HG03039 (cell line): Measurements from ENCODE around the gene MMP17.

Experiments
- ATAC-seq: cut with Tn5 transposase; IDR thresholded peaks from one replicate; pipeline ENCODE4 v1.9.1; 2021; ENCODE audit warnings: mild to moderate bottlenecking, moderate library complexity; ENCODE audit not compliant: unreplicated experiment

Gene MMP17

DNA sequence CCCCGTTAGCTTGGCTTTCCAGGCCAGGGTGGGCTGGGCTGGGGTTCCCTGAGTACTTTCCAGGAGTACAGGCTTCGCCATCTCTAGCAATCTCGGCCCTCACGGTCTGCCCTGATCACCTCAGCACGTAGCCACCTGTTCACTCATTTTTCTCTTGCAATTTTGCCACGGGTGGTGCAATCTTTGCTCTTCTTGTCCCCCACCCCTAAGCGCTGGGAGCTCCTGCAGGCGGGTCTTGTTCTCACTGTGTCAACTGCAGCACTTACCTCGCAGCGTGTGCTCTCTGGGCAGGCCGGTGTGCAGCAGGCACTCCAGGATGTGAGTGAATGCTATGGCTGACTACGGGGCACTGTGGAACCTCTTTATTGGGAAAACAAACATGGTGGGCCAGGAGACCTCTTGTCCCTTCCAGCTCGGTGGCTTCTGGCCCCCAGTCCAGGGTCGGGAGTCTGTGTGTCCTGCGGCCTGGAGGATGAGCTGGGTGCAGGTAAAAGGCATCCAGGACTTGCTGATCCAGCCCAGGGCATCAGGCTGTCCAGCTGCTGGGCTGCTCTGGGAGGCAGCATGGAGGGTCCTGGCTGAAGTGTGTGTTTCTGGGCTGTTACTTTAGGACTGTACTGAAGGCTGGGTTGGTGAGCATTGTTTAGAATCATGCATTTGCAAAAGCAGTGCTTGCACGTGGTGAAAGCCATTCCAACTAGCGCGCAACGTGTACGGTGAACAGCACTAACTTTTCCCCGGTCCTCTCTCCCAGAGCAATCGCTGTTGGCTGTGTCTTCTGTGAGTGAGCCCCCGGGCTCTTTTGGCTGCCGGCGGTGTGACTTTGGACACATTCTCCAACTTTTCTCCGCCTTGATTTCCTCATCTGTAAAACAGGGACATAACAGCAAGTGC lies 64.8 kb downstream of the MMP17 start:
- ATAC-seq, result no peak

DNA sequence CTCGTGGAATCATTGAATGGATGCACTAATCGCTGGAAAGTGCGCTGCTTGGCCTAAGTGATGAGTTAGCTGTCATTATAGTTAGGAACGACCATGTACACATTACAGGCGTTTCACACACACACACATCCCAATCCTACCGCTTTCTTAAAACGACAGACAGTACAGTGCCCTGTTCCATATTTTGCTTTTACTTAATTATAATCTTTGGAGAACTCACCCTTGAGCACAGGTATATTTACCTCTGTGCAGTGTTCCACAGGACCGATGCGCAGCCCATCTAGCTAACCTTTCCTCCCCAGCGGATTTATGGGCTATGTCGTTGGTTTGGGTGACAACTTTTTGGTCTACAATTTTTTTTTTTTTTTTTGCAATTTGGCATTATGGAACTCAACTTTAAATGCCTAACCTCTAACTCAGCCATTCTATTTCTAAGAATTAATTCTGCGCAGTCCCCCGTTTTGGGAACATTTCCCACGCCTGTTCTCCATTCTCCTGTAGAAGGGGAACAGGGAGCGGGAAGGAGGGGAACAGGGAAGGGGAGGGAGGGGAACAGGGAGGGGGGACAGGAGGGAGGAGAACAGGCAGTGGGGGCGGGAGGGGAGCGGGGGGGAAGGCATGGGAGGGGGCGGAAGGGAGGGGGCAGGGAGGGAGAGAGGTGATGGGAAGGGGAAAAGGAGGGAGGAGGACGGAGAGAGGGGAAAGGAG lies 65.6 kb downstream of the MMP17 start:
- no peak for ATAC-seq

DNA sequence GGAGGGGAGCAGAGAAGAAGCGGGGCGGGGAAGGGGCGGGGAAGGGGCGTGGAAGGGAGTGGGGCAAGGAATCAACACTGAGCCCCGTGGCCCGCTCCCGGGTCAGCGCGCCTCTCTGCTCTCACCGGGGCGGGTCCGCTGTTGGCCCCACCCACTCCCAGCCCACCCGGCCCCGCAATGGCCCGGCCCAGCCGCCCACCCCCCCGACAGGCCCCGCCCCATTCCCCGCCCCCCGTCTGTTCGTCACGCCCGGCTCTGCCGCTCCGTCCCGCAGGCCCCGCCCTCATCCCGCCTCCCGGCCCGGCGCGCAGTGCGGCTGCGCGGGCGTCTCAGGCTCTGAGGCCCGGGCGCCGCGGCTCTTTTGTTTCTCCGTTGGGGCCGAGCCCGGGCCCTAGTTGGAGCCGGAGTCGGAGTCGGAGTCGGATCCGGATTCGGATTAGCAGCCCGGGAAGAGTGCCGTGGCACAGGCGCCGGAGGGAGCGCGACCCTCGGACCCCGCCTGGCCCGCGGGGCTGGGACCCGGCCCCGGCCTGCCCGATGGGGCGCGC lies 66.2 kb downstream of the MMP17 start, which contains the start of gene ULK1:
ULK1 (plus strand) TSS at position 310 of the 548 bp plus-strand sequence. CDS start 380 bp downstream, outside the sequence.
- ATAC-seq, result peak; percentile 63

DNA sequence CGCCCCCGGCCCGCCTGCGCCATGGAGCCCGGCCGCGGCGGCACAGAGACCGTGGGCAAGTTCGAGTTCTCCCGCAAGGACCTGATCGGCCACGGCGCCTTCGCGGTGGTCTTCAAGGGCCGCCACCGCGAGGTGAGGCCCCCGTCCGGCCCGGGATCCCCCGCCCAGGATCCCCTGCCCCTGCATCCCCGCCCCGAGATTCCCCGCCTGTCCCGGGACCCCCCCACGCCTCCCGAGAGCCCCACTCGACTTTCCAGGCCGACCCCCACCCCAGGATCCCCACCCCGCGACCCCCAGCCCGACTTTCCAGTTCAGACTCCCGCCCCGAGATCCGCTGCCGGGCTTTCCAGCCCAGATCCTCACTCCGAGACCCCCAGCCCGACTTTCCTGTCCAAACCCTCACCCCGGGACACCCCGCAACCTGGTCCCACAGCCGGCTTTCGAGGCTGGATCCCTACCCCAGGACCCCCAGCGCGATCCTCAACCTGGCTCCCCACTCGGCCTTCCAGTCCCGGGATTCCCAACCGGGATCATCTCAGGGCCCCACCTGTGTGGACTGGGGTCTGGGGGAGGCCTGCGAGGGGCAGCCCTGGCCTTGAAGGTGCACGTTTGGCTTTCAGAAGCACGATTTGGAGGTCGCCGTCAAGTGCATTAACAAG lies 66.9 kb downstream of the MMP17 start:
- ATAC-seq, result no peak

DNA sequence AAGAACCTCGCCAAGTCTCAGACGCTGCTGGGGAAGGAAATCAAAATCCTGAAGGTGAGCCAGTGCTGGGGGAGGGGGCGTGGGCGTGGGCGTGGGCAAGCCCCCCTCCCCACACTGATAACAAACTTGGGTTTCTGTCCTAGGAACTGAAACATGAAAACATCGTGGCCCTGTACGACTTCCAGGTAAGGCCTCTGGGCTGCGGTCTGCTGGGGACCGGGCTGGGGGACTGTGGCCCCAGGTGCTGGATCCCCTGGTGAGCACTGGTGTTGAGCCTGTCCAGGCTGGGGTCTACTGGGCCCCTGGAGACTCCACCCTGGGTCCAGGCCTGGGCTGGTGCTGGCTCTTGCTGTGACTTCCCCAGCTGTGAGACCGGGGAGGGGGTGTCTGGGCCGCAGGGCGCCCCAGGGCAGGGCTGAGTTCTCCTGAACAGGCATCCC lies 67.5 kb downstream of the MMP17 start:
- no peak for ATAC-seq

DNA sequence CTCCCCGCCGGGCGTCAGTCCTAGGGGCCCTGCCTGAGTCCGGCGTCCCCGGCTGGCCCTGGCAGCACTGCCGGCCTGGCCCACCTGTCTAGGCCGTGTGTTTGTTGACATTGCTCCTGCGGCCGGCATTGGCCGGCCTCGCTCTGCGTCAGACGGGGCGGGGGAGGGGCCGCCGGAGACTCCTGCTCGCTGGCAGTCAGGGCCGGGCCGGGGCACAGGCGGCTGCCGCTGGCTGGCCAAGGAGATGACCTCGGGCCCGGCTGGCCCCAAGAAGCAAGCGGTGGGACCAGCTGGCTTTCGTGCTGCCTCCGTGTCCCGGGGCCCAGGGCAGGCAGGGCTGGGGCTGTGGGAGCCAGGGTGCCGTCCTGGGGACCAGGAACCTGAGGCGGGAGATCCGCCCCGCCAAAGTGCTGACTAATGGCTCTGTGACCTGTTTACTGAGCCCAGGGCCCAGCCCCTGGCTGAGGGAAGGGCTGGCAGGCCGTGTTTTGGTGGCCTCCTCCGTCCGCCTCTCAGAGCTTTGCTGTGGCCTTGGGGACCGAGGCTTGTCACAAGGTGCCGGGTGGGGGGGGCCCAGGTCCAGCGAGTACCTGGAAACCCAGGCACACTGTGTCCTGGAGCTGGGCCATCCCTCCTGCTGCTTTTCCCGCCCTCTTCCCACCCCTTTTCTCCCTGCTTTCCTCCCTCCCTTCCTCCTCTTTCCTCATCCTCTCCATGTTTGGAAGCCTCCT lies 68.1 kb downstream of the MMP17 start:
- ATAC-seq, result peak; percentile 42

DNA sequence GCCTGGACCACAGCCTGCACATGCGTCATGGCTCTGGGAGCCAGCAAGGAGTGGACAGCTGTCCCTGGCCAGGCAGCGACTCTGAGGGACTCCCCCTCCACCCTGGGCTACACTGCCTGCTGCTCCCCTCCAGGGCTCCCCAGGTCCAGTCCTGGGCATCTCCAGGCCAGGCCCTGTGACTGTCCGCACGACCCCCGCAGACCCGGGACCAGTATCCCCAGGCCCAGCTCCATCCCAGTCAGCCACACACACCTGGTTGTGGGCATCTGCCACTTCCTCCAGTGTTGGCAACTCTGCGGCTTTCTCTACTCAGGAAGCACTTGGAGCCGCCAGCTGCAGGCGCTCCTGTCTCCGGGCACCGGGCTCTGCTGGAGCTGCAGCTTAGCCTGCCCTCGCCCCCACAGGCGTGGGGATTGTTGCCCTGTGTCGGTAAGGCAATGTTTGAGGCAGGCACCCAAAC lies 68.6 kb downstream of the MMP17 start:
- no peak for ATAC-seq

DNA sequence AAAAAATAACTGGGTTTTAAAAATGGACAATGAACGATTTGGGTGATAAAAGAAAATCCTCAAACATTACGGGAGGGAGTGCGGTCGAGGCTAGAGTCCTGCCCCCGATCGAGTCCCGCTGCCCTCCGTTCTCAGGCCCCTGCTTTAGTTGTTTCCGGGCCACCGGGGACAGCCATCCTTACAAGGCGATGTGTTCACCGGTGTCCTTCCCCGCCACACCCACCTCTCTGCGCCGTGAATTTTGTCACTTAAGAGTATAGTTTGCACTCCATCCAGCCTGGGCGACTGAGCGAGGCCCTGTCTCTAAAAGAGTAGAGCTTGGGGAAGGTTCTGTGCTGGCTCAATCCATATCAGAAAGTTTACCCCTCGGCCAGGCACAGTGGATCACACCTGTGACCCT lies 69.1 kb downstream of the MMP17 start:
- ATAC-seq, result no peak

DNA sequence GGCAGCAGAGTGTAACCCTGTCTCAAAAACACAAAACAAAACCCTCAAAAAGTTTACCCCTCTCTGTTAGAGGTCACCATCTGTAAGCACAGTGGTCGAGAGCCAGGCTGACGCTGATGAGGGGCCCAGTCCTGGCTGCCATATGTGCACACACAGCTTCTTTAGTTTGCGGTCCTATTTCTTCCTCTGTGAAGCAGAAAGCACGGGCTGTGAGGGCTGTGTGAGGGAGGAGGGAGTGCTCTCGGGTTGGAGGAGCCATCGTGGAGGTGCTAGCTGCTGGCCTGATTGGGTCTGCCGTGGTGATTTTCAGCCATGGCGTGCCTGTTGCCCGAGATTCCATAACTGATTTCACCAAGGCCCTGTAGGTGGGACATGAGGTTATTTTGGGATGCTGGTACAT lies 69.7 kb downstream of the MMP17 start:
- ATAC-seq, result no peak

DNA sequence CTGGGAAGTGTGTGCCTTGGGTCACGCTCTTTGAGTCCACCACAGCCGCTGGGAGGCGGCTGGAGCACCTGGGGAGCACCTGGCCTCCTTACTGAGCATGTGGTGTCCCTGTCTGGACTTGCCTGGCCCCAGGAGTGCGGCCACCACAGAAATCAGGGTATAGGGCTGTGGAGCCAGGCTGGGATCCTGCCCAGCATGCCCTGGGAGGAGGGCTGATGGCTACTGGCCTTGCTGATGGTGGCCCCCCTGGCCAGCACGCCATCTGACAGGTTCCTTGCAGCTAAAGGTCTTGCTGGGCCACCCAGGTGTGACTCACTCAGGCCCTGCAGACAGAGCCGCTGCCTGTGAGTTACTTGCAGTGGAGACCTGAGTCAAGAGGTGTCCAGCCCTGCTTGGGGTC lies 72.2 kb downstream of the MMP17 start:
- no peak for ATAC-seq
